Measurements from ENCODE around the gene TRRAP. TPM values are rescaled to one million over a fixed set of nuclear protein-coding genes. Genes with fewer than 3 reads are reported as not detected.

Gene TRRAP
- total RNA-seq, 1 donor from 2014 or later, result 23.6 TPM

DNA sequence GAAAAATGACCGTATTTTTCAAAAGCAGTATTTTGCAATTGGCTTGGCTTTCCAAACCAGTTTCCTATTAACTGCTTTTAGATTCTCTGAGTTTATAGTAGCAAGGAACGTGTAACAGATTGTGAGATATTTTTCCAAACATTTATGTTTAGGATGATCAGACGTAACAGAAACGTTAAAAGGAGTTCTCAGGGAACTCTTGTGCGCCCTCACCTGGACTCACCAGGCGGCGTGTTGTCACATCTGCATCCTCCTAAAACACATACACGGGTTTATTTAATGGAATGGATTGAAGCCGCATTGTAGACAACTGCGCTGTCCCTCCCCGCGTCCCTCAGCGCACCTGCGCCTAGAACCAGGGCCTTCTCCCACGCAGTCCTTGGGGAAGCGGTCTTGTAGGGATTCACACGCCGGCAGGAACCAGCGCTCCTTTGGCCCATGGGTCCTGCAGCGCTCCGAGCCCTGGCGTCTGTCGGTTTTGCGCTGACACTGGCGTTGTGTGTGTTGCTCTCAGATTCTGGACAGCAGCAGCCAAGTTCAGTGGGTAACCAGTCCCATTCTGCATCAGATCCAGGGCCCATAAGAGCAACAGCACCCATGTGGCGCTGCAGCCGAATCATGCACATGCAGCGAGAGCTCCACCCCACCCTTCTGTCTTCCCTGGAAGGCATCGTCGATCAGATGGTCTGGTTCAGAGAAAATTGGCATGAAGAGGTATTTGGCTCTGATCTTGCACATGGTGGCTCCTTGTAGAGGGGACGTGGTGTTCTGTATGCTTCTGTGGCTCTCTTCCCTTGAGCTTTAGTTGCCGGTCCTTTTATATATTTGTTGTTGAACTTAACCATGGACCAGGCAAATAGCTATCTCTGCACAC lies 114.9 kb downstream of the TRRAP start:
- no peak for DNase-seq

DNA sequence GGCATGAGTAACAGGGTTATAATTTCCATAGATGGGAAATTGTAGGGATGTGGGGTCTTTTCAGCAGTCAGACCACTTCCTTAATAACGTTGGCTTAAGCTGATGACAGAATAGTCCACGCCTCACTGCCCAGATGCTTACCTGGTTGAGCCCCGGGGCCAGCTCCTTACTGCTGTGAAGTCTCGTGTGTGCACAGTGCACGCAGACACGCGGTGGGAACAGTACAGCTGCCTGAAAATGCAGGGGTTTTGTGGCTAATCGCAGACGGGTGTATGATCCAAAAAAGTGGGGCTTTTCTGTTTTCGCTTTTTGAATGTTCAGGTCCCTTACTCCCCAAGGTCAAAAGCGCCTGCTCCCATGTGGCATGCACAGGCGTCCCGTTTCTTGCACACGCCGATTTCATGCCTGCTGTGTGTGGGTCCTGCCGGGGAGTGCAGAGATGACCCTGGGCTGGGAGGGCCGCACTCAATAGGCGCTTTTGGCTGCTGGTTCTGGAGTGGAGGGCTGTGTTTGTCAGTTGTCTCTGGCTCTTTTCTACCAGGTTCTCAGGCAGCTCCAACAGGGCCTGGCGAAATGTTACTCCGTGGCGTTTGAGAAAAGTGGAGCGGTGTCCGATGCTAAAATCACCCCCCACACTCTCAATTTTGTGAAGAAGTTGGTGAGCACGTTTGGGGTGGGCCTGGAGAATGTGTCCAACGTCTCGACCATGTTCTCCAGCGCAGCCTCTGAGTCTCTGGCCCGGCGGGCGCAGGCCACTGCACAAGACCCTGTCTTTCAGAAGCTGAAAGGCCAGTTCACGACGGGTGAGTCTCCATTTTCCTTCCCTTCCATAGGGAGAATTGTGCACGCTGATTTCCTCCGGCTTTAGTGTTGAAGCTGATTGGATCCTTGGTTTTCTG lies 116.0 kb downstream of the TRRAP start:
- no peak for DNase-seq

DNA sequence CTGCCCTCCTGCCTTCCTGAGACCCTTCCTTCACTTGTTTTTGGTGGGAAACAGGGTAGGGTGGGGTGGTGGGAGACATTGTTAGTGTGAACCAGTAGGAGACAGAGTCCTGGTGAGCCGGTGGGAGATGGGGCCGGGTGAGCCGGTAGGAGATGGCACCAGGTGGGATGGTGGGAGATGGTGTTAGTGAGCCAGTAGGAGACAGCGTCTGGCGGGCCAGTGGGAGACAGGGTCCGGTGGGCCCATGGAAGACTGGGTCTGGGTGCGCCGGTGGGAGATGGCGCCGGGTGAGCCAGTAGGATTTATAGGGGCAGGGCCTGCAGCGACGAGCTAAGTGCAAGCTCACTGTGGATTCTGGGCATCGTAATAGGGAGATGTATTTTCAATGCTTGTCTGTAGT lies 116.8 kb downstream of the TRRAP start:
- DNase-seq, result no peak

DNA sequence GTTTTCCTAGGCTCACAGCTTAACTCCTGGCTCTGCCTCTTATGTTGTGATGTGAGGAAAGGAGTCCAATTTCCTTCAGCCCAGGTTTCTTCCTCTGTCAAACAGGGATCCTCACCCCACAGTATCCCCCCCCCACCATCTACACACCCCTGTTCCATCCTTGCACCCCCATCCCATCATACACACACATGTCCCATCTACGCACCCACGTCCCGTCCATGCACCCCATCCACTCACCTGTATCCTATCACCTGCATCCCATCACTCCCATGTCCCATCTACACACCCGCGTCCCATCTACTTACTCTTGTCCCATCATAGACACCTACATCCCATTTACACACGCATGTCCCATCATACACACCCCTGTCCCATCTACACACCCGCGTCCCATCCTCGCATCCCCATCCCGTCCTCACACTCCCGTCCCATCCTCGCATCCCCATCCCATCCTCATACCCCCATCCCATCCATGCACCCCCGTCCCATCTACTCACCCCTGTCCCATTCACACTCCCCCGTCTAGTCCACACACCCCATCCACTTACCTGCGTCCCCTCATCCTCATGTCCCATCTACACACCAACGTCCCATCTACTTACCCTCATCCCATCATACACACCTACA lies 117.3 kb downstream of the TRRAP start:
- no peak for DNase-seq

DNA sequence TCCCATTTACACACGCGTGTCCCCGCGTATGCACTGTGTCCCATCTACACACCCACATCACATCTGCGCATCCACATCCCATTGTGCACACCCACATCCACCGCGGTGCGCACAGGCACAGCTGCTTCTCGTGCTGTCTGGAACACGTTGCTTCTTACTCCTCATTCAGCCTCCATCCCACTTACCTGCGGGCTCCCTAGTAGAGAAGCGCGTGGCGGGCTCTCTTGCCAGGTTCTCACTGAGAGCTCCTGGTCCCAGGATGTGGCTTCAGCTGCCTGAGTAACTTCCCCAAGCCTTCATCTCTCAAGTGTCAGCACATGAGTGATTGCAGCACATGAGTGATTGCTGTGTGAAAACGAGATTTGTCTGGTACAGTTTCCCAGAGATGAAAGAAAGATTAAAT lies 117.8 kb downstream of the TRRAP start:
- DNase-seq, result no peak

DNA sequence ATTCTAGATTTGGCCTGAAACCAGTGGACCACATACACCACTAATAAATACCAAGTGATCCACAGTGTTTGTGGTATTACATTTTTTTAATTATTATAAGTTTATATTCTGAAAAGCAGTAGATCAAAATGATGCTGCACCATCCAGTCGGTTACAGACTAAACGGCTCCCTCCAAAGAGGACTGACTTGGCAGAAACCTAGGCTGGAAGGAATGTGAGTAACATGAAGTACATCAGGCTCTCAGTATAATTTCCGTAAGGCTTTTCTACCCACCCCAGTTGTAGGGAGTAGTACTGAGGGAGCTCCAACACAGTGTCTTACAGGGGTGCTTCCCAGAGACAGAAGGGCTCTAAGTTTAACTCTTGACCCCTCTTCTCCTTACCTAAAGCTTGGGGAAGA lies 119.5 kb downstream of the TRRAP start:
- no peak for DNase-seq

DNA sequence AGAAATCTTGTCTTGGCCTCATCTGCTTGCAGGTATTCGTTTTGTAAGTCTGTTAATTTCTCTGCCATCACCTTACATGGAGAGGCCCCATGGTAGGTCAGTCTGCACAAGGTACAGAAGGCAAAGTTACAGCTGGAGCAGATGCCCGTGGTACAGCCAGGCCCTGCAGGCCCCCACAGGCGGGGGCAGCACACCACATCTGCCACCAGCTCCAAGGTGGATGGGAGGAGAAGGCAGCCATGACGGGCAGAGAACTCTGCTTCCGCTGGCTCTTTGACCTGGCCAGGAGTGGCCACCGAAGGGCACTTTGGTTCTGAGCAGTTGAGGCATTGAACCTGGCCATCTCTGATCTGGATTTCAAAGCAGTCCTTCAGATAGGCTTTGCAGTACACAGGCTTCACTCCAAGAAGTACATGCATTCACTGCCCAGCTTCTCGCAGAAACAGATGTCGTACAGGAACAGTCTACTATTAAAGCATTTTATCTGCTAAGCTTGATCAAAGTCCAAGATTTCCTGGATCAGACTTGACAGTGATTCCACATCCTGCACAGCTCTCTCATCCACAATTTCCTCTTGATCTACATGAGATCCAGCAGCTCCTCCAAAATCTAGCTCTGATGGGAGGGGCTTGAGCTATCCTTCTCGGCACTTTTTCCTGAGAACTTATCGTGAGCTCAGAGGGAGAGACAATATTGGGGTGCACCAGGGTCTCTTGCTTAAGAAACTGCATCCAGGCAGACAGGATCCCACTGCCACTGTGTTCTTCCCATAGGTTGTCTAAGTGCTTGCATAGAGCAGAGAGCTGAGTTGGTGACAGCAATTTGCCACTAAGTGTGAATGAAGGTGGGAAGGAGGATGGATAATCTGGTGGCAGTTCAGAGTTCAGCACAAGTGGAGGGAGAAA lies 120.7 kb downstream of the TRRAP start:
- DNase-seq, result no peak

DNA sequence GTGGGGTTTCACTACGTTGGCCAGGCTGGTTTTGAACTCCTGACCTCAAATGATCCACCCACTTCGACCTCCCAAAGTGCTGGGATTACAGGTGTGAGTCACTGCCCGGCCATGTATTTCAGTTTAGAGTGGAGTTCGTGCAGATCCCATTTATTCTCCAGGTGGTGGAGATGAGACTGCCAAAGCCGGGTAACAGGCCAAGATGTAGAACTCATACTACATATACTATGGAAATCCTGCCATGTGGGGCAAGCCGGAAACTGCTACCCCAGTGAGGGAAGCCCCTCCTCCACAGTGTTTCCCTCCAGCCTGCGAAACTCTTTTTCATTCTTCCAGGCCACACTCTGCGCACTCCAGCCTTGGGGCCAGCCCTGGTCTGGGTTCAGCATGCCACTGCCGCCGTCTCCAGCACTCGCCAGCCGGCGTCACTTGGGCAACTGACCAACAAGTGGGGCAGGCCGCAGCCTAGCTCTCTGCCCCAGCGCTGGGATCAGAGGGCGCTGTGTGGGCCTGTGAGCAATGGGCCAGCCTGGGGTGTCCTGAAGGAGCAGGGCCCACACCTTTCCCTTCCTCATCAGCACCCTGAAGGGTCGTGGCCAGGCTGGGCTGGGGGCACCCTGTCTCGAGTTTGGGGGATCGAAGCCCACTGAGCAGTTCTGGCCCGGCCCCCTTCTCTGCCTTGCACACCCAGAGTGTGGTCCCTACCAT lies 122.0 kb downstream of the TRRAP start:
- no peak for DNase-seq

DNA sequence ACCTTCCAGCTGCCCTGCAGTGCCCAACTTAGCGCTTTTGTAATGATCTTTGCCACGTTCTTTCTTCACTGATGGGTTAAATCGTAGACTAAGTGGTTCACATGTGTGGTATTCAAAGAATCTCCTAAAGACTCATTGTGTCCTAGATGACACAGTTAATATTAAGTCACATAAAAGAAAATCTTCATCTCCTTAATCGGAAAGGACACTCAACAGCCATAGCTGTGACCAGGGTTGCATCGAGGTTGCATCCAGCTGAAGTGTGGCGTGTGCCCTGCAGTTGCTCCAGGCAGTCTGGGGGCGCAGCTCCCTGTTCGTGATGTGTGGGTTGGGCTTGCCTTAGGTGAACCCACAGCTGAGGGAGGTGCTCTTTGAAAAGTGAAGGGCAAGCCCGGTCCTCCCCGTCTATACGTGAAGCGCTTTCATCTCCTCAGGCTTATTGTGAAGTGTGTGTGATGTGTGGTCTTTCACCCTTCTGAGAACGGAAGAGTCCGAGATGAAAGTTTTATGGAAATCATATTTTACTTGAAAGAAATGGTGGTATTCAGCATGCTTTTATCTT lies 122.7 kb downstream of the TRRAP start:
- DNase-seq, result no peak

DNA sequence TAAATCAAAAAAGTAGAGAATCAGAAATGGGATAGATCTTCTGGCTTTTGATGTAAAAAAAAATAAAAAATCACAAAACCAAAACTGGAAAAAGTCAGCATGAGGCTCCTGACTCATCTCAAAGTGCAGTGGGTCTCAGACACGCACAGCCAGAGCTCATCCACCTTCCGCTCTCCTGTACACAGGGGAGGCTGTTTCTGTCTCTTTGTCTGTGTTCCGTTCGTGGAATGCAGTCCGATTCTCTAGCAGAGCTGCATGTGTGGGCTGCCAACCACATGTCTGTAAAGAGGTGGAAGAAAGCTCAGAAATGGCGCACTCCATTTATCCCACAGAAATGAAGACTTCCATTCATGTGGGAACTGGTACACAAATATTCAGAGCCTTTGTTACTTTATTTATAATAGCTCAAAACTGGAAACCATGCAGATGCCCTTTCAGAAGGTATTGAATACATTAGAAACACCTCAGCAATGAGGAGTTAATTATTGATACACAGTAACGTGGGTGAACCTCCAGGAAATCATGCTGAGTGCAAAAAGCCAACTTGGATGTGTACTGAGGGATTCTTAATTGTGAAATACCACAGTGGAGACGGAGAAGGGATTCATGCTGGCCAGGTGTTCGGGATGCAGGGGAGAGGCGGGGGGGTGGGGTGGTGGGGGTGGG lies 123.3 kb downstream of the TRRAP start:
- no peak for DNase-seq

DNA sequence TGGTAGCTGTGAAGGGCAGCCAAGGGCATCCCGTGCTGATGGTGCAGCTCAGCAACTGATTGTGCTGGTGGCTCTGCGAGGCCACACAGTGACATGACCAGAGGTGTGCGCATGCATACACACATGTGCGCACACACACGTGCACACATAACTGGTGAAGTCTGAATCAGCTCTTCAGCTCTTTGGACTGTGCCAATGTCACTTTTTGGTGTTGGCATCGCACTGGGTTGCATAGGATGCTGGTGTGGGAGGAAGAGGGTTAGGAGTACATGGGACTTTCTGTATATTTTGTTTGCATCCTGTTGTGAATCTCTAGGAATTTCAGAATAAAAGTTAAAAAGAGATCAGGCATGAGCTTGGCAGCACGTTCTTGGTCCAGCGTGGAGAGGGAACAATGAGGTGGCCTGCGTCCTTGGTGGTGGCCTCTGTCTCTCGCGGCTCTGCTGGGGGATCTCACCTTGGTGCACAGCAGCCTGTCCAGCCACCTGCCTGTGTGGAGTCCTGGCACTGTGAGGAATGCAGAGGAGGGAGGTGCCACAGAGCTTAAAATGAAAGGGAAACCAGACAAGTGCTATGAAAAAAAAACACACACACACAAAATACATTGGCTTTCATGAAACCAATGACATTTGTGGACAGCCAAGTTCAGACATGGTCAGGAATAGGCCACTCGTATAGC lies 124.0 kb downstream of the TRRAP start:
- no peak for DNase-seq

DNA sequence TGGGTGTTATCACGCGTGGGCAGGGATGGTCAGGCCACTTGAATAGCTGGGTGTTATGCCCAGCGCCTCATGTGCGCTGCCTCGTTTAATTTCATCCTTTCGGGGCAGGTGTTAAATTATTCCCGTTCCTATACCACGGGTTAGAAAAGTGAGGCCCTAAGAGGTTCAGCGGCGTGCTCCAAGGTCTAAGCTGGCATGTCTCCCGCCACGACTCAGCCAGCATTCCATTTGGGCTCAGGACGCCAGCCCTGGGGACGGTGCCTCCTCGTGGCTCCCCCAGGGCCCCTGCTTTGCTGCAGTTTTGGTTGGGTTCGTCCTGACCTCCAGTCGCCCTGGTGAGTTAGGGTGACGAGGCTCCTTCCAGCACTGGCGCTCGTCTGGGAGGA lies 124.5 kb downstream of the TRRAP start:
- DNase-seq, result no peak

DNA sequence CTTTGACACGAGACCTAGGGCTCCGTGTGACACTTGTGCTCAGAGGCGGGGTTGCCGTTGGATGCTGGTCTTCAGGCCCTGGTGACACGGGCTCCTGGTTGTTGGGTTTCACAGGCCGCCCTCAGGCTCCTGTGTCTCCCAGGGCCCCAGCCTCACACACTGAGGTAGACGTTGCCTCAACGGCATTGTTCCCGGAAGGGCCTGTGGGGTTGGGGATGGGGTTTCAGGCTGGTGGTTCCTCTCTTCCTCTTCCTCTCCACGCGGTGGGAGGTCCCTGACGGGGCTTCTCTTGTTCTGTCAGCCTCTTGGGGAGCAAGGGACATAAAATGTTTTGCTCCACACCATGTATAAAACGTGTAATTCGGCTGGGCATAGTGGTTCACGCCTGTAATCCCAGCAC lies 125.1 kb downstream of the TRRAP start:
- no peak for DNase-seq

DNA sequence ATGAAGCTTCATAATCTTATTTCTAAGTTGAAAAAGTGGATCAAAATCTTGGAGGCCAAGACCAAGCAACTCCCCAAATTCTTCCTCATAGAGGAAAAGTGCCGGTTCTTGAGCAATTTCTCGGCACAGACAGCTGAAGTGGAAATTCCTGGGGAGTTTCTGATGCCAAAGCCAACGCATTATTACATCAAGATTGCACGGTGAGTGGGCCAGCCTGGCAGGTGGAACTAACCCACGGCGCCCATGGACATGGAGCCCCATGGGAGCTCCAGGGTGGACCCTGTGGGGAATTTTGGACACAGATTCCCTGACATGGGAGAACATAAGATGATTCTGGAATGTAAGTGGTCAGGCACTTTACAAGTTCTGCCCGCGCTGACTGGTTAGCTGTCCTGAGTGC lies 125.9 kb downstream of the TRRAP start:
- DNase-seq, result no peak

DNA sequence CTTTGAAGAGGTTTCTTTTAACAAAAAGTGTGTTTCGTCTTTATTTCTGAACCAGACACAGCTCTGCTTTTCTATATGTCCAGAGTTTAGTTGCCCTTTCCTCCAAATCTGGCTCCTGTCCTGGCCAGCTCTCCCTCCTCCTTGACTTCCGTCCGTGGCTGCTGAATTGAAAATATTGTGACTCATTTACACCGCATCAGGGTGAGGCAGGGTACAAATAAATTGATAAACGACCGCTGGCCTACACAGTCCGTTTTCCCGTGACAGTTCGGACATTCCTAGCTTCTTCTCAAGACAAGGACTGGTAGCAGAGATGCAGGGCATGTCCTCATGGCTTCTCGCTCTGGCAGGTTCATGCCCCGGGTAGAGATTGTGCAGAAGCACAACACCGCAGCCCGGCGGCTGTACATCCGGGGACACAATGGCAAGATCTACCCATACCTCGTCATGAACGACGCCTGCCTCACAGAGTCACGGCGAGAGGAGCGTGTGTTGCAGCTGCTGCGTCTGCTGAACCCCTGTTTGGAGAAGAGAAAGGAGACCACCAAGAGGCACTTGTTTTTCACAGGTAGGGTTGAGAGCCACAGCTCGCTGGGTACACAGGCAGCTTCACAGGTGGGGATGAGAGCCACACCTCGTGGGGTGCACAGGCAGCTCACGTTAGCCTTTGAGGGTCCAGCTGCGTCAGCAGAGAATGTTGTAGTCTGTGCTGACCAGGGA lies 126.6 kb downstream of the TRRAP start:
- no peak for DNase-seq

DNA sequence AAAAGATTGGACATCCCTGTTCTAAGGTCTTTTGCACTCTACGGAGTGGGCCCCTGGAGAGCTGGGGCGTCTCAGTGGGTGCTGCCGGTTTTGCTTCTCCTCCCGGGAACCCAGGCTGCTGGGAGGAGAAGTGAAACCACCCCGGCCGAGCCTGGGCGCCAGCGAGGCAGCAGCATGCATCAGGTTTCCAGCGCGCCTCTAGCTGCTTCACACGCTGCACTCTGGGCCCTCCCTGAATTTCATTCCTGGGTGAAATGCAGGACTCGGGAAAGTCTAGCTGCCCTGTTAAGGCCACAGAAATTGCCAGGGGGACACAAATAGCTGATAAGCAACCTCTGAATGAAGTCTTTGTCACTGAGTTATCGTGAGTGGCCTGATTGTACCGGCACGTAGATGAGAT lies 127.4 kb downstream of the TRRAP start:
- DNase-seq, result no peak

DNA sequence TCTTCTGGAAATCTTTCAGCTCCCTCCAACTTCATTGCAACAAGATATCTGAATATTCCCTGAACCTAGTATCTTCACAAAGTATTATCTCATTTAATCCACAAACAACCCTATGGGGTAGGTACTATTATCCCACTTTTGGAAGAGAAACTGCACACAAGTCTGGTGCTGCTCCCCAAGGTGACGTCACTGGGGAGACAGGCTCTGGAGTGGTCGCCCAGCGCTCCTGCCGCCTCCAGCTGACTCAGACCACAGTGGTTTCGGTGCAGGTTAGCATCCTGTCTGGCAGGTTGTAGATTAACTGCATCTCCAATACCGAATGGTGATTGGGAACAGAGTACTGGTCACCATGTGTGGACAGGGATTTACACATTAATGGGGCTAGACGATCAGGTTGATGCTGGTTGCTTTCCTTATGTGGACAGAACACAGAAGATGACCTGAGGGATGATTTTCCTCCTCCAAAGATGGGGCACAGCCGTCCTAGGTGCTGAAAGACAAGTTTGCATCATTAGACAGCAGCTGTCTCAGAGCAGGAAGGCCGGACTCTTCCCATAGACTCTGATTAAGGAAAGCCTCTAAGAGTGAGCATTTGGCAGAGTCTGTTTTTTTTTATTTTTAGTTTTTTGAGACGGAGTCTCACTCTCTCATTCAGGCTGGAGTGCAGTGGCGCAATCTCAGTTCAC lies 128.6 kb downstream of the TRRAP start:
- DNase-seq, result no peak

DNA sequence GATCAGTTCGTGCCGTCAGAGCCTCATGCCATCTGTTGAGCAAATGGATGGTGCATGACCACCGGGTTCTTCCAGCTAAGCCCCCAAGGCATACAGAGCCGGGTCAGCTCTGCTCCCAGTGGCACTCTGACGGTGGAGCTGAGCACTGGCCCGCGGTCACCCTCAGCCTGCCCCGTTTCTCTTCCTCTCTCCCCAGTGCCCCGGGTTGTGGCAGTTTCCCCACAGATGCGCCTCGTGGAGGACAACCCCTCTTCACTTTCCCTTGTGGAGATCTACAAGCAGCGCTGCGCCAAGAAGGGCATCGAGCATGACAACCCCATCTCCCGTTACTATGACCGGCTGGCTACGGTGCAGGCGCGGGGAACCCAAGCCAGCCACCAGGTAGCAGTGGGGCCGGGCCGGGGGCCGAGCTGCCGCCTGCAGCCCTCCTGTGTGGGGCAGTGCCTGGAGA lies 129.9 kb downstream of the TRRAP start:
- no peak for DNase-seq

Data from occipital lobe (tissue), 2 donors.